Measurements from ENCODE around the gene AKR7A3.

DNA sequence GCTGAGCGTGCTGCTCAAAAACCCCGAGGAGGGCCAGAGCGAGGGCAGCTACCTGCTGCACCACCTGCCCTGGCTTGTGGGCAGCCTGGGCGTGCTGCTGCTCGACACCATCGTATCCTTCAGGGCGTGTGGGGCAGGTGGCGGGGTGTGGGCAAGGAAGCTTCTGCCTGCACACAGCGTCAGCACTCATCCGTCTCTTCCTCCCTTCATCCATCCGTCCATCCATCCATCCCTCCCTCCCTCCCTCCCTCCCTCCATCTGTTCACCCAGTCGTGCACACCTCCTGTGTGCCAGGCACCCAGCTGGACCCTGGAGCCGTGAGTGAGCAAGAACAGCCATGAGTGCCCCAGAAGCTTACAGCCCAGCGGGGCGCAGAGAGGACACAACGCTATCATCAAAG is 38.7 kb upstream of the AKR7A3 start:
- TF ChIP-seq, protein P1, sequence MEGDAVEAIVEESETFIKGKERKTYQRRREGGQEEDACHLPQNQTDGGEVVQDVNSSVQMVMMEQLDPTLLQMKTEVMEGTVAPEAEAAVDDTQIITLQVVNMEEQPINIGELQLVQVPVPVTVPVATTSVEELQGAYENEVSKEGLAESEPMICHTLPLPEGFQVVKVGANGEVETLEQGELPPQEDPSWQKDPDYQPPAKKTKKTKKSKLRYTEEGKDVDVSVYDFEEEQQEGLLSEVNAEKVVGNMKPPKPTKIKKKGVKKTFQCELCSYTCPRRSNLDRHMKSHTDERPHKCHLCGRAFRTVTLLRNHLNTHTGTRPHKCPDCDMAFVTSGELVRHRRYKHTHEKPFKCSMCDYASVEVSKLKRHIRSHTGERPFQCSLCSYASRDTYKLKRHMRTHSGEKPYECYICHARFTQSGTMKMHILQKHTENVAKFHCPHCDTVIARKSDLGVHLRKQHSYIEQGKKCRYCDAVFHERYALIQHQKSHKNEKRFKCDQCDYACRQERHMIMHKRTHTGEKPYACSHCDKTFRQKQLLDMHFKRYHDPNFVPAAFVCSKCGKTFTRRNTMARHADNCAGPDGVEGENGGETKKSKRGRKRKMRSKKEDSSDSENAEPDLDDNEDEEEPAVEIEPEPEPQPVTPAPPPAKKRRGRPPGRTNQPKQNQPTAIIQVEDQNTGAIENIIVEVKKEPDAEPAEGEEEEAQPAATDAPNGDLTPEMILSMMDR (IDR thresholded peaks at IDR 0.05) = no peak
- no peak for TF ChIP-seq POLR2A (IDR thresholded peaks at IDR 0.05)

Measured in uterus (tissue), 2 donors.